T-helper 17 cell (primary cell): Measurements from ENCODE around the gene HBG2. TPM values are rescaled to one million over a fixed set of nuclear protein-coding genes. Genes with fewer than 3 reads are reported as not detected.
"Not testable (repeated sequence)": the region's sequence is repeated elsewhere in the genome, so short reads cannot be mapped to it uniquely, and the experiment has no call there.

Experiments
- ATAC-seq: fragments of 150-1000 bp; cut with Tn5 transposase; 2 replicates; pipeline ENCODE4 v1.10.0; 2021; ENCODE audit warnings: mild to moderate bottlenecking, moderate library complexity
- DNase-seq, 3 donors: peaks; one replicate each; pipeline versions ENCODE4 v3.0.0 to v3.0.0-alpha.2; 2020 to 2021
- H3K9me3 ChIP-seq: one replicate; pipeline ENCODE4 v1.7.0; 2013; ENCODE audit warnings: low read length, mild to moderate bottlenecking; ENCODE audit not compliant: control insufficient read depth, poor library complexity, severe bottlenecking
- H3K27ac Mint-ChIP-seq: one replicate; pipeline ENCODE4 v1.8.0; 2022; ENCODE audit warnings: mild to moderate bottlenecking, moderate library complexity, mixed read lengths
- H3K27me3 Mint-ChIP-seq: one replicate; pipeline ENCODE4 v1.8.0; 2022; ENCODE audit warnings: mixed read lengths
- H3K36me3 Mint-ChIP-seq: one replicate; pipeline ENCODE4 v1.8.0; 2022; ENCODE audit warnings: low read depth, mixed read lengths
- H3K4me1 Mint-ChIP-seq: one replicate; pipeline ENCODE4 v1.8.0; 2022; ENCODE audit warnings: mild to moderate bottlenecking, mixed read lengths
- H3K4me3 Mint-ChIP-seq: one replicate; pipeline ENCODE4 v1.8.0; 2022; ENCODE audit warnings: mild to moderate bottlenecking, moderate library complexity, mixed read lengths
- total RNA-seq, 4 donors: library from RNA in 2 of 4; stranded (reverse) in 2 of 4; gene quantifications; one replicate each; pipeline ENCODE4 v1.2.3 and lab custom pipeline; 2022 to 2026

Gene HBG2
- total RNA-seq (1 to 10 TPM in 1 of 2 donors, not detected in 1; 1.7 TPM), total RNA-seq (lab: John Stamatoyannopoulos, UW) (0 reads per million in 2 donors)

- H3K9me3 ChIP-seq, H3K36me3 Mint-ChIP-seq, ATAC-seq: not testable (repeated sequence)
Measured at GRCh38 chr11:5254646-5255413, at the start of gene HBG2. Gene HBG2, minus strand, starts transcription at chr11:5254781. Its CDS starts 53 bp downstream, at chr11:5254728.

GRCh38 chr11:5304046-5304445 is 49.5 kb upstream of the HBG2 start:
- H3K4me3 Mint-ChIP-seq = no peak overlapping the region
- no peak overlapping the region for H3K27ac Mint-ChIP-seq
- DNase-seq = no peak
- peaks cover 11% of the 10 kb centered on the region for H3K27me3 Mint-ChIP-seq
- H3K4me1 Mint-ChIP-seq = no peaks in the 10 kb centered on the region
- no peaks in the 10 kb centered on the region for H3K9me3 ChIP-seq
- H3K36me3 Mint-ChIP-seq = no peaks in the 10 kb centered on the region
- no peak for ATAC-seq

More at GRCh38 chr11:5254646-5255413, at the start of gene HBG2:
- not testable (repeated sequence) for DNase-seq, H3K4me1 Mint-ChIP-seq, H3K27ac Mint-ChIP-seq, H3K4me3 Mint-ChIP-seq
- peaks cover 30% of the 10 kb centered on the region for H3K27me3 Mint-ChIP-seq

- H3K9me3 ChIP-seq = no peaks in the 10 kb centered on the region
- Mint-ChIP-seq H3K4me3 (no peak overlapping the region), H3K27me3 (peaks cover 13% of the 10 kb centered on the region), H3K36me3 (no peaks in the 10 kb centered on the region), H3K4me1 (no peaks in the 10 kb centered on the region), H3K27ac (no peak overlapping the region)
- no peak for ATAC-seq
- DNase-seq = no peak
Measured at GRCh38 chr11:5303626-5304025, 49.0 kb upstream of the HBG2 start.

GRCh38 chr11:5301846-5302245 is 47.3 kb upstream of the HBG2 start, which contains the start of gene OR51B4:
Gene OR51B4, minus strand, starts transcription at chr11:5301946. Its CDS starts 0 bp downstream, at chr11:5301946.
- H3K4me3 Mint-ChIP-seq = no peak within 1 kb of the TSS
- H3K36me3 Mint-ChIP-seq = no peaks in the 10 kb centered on the region
- DNase-seq = no peak
- ATAC-seq = no peak
- H3K4me1 Mint-ChIP-seq = no peaks in the 10 kb centered on the region
- no peak within 1 kb of the TSS for H3K27ac Mint-ChIP-seq
- H3K27me3 Mint-ChIP-seq = peaks cover 26% of the 10 kb centered on the region
- H3K9me3 ChIP-seq = no peaks in the 10 kb centered on the region

- Mint-ChIP-seq H3K4me1 (no peaks in the 10 kb centered on the region), H3K27ac (no peak overlapping the region), H3K36me3 (no peaks in the 10 kb centered on the region), H3K27me3 (peaks cover 33% of the 10 kb centered on the region), H3K4me3 (no peak overlapping the region)
- no peak for DNase-seq
- H3K9me3 ChIP-seq = no peaks in the 10 kb centered on the region
- no peak for ATAC-seq
Measured at GRCh38 chr11:5300251-5300650, 45.7 kb upstream of the HBG2 start.

- ATAC-seq (no peak), DNase-seq (no peak)
- H3K36me3 Mint-ChIP-seq = no peaks in the 10 kb centered on the region
- H3K27me3 Mint-ChIP-seq = peaks cover 33% of the 10 kb centered on the region
- no peaks in the 10 kb centered on the region for H3K4me1 Mint-ChIP-seq
- H3K4me3 Mint-ChIP-seq = no peak overlapping the region
- no peak overlapping the region for H3K27ac Mint-ChIP-seq
- H3K9me3 ChIP-seq = no peaks in the 10 kb centered on the region
Measured at GRCh38 chr11:5298451-5298850, 43.9 kb upstream of the HBG2 start.

GRCh38 chr11:5297721-5298323 is 43.2 kb upstream of the HBG2 start:
- ATAC-seq = no peak
- Mint-ChIP-seq H3K27ac (no peak overlapping the region), H3K4me1 (no peaks in the 10 kb centered on the region)

GRCh38 chr11:5294342-5294995 is 39.9 kb upstream of the HBG2 start:
- H3K27me3 Mint-ChIP-seq = peaks cover 25% of the 10 kb centered on the region
- not testable (repeated sequence) for H3K4me3 Mint-ChIP-seq, ATAC-seq, H3K9me3 ChIP-seq, DNase-seq, H3K4me1 Mint-ChIP-seq, H3K27ac Mint-ChIP-seq, H3K36me3 Mint-ChIP-seq

More at GRCh38 chr11:5297721-5298323, 43.2 kb upstream of the HBG2 start:
- H3K27me3 Mint-ChIP-seq = peaks cover 33% of the 10 kb centered on the region
- H3K4me3 Mint-ChIP-seq = no peak overlapping the region
- no peaks in the 10 kb centered on the region for H3K36me3 Mint-ChIP-seq
- no peak for DNase-seq
- H3K9me3 ChIP-seq = no peaks in the 10 kb centered on the region

- DNase-seq (no peak), ATAC-seq (no peak)
- H3K4me3 Mint-ChIP-seq = no peak overlapping the region
- H3K36me3 Mint-ChIP-seq = no peaks in the 10 kb centered on the region
- no peaks in the 10 kb centered on the region for H3K4me1 Mint-ChIP-seq
- H3K9me3 ChIP-seq = no peaks in the 10 kb centered on the region
- H3K27ac Mint-ChIP-seq = no peak overlapping the region
- H3K27me3 Mint-ChIP-seq = peaks cover 18% of the 10 kb centered on the region
Measured at GRCh38 chr11:5293028-5293427, 38.4 kb upstream of the HBG2 start.

- ATAC-seq = no peak
- H3K36me3 Mint-ChIP-seq = no peaks in the 10 kb centered on the region
- no peak overlapping the region for H3K27ac Mint-ChIP-seq
- peaks cover 1% of the 10 kb centered on the region for H3K27me3 Mint-ChIP-seq
- no peak for DNase-seq
- H3K4me1 Mint-ChIP-seq = no peaks in the 10 kb centered on the region
- no peaks in the 10 kb centered on the region for H3K9me3 ChIP-seq
- no peak overlapping the region for H3K4me3 Mint-ChIP-seq
Measured at GRCh38 chr11:5291207-5291838, 36.7 kb upstream of the HBG2 start.

- Mint-ChIP-seq H3K4me3 (no peak overlapping the region), H3K36me3 (no peaks in the 10 kb centered on the region), H3K27me3 (peaks cover 4% of the 10 kb centered on the region), H3K4me1 (no peaks in the 10 kb centered on the region), H3K27ac (no peak overlapping the region)
- no peaks in the 10 kb centered on the region for H3K9me3 ChIP-seq
- no peak for DNase-seq
- no peak for ATAC-seq
Measured at GRCh38 chr11:5290106-5290505, 35.5 kb upstream of the HBG2 start.

GRCh38 chr11:5289696-5290095 is 35.1 kb upstream of the HBG2 start:
- H3K9me3 ChIP-seq = no peaks in the 10 kb centered on the region
- DNase-seq (no peak), ATAC-seq (no peak)
- Mint-ChIP-seq H3K27ac (no peak overlapping the region), H3K4me3 (no peak overlapping the region), H3K36me3 (no peaks in the 10 kb centered on the region), H3K27me3 (peaks cover 8% of the 10 kb centered on the region), H3K4me1 (no peaks in the 10 kb centered on the region)
